Adrenal gland (tissue), 5 donors: ENCODE data around the gene MTR.

Source experiments
- CTCF ChIP-seq, 6 experiments: fragments of 450-650 bp in 4 of 6; fragments of 200-600 bp in 2 of 6; sonication (generic) in 1 of 6; IDR thresholded peaks; 1 replicate in 5 of 6; 2 replicates in 1 of 6; pipeline versions ENCODE4 v1.5.1 to v1.8.0; 2016 to 2021; ENCODE audit warnings: antibody characterized with exemption in 6 of 6, mild to moderate bottlenecking in 2 of 6, moderate library complexity in 1 of 6
- POLR2A ChIP-seq, 2 donors: fragments of 450-650 bp; IDR thresholded peaks; one replicate each; pipeline ENCODE4 v1.6.1; 2017; ENCODE audit warnings: antibody characterized with exemption in 2 of 2, mild to moderate bottlenecking in 2 of 2, moderate library complexity in 1 of 2
- donor health status: DM: no; HTN: no; CAD: no.

- TF ChIP-seq CTCF (IDR thresholded peaks at IDR 0.05) (no peak), POLR2A (IDR thresholded peaks at IDR 0.05) (no peak)
These were observed 119.3 kb downstream of the MTR start for GRCh38 chr1:236914375-236914774.
